Body of pancreas (tissue), 4 donors: Measurements from ENCODE around the gene ZAR1L.

ENCODE experiments used
- POLR2A ChIP-seq, 3 donors: fragments of 450-650 bp; IDR thresholded peaks; one replicate each; pipeline ENCODE4 v1.6.1; 2016; ENCODE audit warnings: antibody characterized with exemption in 3 of 3, mild to moderate bottlenecking in 2 of 3
- TF ChIP-seq, protein P1 (sequence below), 7 experiments: fragments of 450-650 bp in 4 of 7; fragments of 200-600 bp in 3 of 7; sonication (generic) in 3 of 7; IDR thresholded peaks; one replicate each; pipeline ENCODE4 v1.5.1; 2016 to 2019; ENCODE audit warnings: antibody characterized with exemption in 7 of 7

DNA sequence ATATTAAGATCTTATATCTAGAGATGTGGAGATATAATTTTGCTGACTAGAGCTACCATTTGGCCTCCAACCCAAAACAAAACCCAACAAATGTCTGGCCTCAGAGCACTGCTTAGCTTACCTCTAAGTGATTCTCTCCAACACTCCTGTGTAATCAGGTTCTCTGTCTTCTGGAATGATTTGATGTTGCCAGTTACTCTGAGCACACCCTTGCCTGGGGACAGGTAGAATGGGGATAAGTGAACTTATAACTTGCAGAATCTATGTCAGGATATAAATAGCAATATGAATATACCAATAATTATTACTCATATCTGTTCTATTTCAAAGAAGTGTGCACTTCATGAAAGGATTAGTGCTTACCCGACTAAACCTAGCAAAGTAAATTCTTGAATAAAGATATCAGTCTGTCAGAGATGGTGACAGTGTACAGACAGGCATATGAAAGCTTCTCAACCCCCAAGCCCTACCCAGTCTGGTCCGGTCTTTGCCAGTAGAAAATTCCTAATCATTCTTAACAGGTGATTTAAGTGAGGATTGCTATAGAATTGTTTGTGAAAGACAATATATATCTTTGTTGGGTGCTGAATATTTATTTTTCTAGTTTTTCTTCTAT lies 33.0 kb downstream of the ZAR1L start:
- TF ChIP-seq, protein P1, sequence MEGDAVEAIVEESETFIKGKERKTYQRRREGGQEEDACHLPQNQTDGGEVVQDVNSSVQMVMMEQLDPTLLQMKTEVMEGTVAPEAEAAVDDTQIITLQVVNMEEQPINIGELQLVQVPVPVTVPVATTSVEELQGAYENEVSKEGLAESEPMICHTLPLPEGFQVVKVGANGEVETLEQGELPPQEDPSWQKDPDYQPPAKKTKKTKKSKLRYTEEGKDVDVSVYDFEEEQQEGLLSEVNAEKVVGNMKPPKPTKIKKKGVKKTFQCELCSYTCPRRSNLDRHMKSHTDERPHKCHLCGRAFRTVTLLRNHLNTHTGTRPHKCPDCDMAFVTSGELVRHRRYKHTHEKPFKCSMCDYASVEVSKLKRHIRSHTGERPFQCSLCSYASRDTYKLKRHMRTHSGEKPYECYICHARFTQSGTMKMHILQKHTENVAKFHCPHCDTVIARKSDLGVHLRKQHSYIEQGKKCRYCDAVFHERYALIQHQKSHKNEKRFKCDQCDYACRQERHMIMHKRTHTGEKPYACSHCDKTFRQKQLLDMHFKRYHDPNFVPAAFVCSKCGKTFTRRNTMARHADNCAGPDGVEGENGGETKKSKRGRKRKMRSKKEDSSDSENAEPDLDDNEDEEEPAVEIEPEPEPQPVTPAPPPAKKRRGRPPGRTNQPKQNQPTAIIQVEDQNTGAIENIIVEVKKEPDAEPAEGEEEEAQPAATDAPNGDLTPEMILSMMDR (IDR thresholded peaks at IDR 0.05): no peak
- no peak for TF ChIP-seq POLR2A (IDR thresholded peaks at IDR 0.05)
